Measurements from ENCODE around the gene LEMD2.

The LEMD2 gene

GRCh38 chr6:33732817-33733708, 55.9 kb downstream of the LEMD2 start:
- no peak for DNase-seq

GRCh38 chr6:33732385-33732784, 56.5 kb downstream of the LEMD2 start:
- DNase-seq = no peak

- no peak for DNase-seq
Measured at GRCh38 chr6:33731751-33732282, 57.1 kb downstream of the LEMD2 start.

- DNase-seq = no peak
Measured at GRCh38 chr6:33731035-33731434, 57.9 kb downstream of the LEMD2 start.

GRCh38 chr6:33730611-33731010, 58.3 kb downstream of the LEMD2 start:
- no peak for DNase-seq

- no peak for DNase-seq
Measured at GRCh38 chr6:33729059-33729458, 59.9 kb downstream of the LEMD2 start.

GRCh38 chr6:33728438-33728837, 60.5 kb downstream of the LEMD2 start:
- no peak for DNase-seq

- DNase-seq = no peak
Measured at GRCh38 chr6:33727932-33728331, 61.0 kb downstream of the LEMD2 start.

- DNase-seq = no peak
Measured at GRCh38 chr6:33727126-33727525, 61.8 kb downstream of the LEMD2 start.

GRCh38 chr6:33726696-33727095, 62.2 kb downstream of the LEMD2 start:
- DNase-seq = no peak

- no peak for DNase-seq
Measured at GRCh38 chr6:33725891-33726673, 62.8 kb downstream of the LEMD2 start.

GRCh38 chr6:33725222-33725621, 63.7 kb downstream of the LEMD2 start:
- DNase-seq = no peak

- DNase-seq = no peak
Measured at GRCh38 chr6:33724102-33725023, 64.6 kb downstream of the LEMD2 start.

GRCh38 chr6:33723371-33724085, 65.4 kb downstream of the LEMD2 start:
- no peak for DNase-seq

- DNase-seq = no peak
Measured at GRCh38 chr6:33722103-33722623, 66.8 kb downstream of the LEMD2 start.

- DNase-seq = no peak
Measured at GRCh38 chr6:33721508-33721907, 67.4 kb downstream of the LEMD2 start.

Measured in hematopoietic multipotent progenitor cell treated with erythropoietin and hydrocortisone succinate and interleukin-3 and kit ligand, for 8 days (in vitro differentiated cells).